ENCODE measurements around the gene MT1M.
A peak's percentile ranks its signal among the peaks of the same experiment; 100 is the strongest.
"Not testable (repeated sequence)": the region's sequence is repeated elsewhere in the genome, so short reads cannot be mapped to it uniquely, and the experiment has no call there.

MT1M gene

DNA sequence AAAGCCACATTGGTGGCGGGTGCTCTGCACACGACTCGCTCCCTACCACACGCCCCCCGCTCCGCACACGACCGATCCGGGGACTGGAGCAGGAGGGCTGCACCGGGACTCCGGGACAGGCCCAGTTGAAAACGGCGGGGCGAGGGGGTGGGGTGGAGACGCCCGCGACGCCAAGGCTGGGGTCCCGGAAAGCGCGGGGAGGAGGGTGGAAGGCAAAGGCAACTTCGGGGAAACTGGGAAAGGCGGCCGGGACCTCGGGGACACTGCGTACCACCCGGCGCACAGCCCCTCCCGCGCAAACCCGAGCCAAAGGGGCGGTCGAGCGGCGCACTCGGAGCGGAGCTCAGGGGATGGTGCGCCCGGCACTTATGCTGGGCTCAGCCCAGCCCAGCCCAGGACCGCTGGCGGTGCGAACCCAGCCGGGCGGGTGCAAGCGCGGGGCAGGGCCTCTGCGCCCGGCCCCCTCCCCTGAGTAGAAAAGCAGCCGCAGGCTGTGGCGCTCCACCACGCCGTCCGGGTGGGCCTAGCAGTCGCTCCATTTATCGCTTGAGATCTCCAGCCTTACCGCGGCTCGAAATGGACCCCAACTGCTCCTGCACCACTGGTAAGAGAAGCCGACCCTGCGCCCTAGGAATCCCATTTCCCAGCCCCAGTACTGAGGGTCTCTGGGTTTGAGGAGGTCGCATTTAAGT, at the start of gene MT1M:
MT1M (plus strand) TSS at position 504 of the 692 bp plus-strand sequence; CDS start at position 577, 73 bp downstream.
- TF ChIP-seq, protein P1, sequence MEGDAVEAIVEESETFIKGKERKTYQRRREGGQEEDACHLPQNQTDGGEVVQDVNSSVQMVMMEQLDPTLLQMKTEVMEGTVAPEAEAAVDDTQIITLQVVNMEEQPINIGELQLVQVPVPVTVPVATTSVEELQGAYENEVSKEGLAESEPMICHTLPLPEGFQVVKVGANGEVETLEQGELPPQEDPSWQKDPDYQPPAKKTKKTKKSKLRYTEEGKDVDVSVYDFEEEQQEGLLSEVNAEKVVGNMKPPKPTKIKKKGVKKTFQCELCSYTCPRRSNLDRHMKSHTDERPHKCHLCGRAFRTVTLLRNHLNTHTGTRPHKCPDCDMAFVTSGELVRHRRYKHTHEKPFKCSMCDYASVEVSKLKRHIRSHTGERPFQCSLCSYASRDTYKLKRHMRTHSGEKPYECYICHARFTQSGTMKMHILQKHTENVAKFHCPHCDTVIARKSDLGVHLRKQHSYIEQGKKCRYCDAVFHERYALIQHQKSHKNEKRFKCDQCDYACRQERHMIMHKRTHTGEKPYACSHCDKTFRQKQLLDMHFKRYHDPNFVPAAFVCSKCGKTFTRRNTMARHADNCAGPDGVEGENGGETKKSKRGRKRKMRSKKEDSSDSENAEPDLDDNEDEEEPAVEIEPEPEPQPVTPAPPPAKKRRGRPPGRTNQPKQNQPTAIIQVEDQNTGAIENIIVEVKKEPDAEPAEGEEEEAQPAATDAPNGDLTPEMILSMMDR (conservative IDR thresholded peaks at IDR 0.05; ENCODE audit: low read depth): no peak
- ChIA-PET POLR2A (ENCODE audit: low non-redundant PET) (no interaction called here), CTCF (no interaction called here)
- peak within 1 kb of the TSS; percentile 24 for H3K27ac ChIP-seq
- DNase-seq (ENCODE audit: low spot score): no peak

DNA sequence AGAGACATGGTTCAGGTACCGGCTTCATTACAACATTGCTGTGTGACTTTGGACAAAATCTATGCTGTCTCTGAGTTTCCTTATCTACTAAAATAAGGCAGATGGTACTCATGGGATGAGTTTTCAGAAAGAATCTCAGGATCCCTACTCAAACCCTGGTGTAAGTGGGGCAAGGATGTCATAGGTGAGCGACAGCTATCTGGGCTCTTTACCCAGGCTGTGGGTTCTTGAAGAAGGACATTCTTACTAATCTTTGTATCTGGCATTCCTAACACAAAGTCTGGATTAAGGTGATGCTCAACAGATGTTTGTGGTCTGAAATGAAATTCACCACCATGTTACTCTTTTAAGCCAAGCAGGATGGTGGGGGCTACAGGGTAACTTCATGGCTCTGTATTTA, 49.5 kb upstream of the MT1M start:
- CTCF ChIA-PET; POLR2A ChIA-PET (ENCODE audit: low non-redundant PET); DNase-seq (ENCODE audit: low spot score); H3K27ac ChIP-seq: not testable (repeated sequence)

DNA sequence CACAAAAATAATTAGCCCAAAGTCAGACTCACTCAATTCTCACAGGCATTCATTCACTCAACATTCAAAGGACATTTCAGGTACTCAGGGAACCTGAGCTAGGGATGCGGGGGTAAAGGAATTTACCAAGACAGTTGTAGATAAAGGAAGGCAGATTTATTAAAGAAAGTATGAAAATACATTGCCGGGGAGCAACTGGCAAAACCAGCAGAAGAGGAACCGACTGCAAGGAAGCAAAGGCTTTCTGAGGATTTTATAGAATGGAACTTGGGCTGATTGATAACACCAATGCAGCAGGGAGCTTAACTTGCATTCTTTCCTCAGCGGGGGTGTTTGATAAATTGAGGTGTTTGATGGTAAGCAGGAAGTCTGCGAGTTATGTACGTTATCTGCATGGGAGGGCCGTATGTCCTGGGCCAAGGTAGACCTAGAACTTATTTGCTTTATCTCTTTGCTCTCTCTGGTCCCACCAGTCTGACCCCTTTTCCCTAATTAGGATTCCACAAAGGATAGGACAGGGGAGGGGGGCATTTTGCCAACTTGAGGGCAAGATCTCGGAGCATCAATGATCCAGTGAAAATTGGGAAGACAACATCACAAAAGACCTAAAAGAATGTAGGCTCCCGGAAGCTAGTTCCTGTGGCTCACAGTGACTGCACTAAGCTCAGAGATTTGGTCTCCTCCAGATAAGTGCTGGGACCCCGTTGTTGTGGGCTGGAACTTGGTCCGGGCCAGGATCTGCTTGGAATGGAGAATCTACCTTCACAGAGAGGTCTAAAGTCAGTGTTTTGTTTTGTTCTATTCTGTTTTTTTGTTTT, 48.9 kb upstream of the MT1M start:
- H3K27ac ChIP-seq: no peak overlapping the region
- ChIA-PET POLR2A (ENCODE audit: low non-redundant PET) (no interaction called here), CTCF (no interaction called here)
- no peak for DNase-seq (ENCODE audit: low spot score)
- TF ChIP-seq, protein P1 (conservative IDR thresholded peaks at IDR 0.05; ENCODE audit: low read depth): no peak

DNA sequence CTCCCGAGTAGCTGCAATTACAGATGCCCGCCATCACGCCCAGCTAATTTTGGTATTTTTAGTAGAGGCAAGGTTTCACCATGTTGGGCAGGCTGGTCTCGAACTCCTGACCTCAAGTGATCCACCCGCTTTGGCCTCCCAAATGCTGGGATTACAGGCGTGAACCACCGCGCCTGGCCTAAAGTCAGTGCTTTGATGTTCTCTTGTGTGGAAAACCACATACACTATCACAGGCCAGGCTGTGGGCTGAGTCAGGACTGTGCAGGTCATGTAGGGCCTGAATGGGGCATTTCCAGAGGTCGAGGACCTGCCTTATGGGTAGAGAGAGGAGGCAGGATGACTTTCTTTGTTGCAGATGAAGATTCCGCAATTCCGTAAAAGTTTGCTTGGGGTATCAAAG, 48.2 kb upstream of the MT1M start:
- DNase-seq (ENCODE audit: low spot score): no peak
- TF ChIP-seq, protein P1 (conservative IDR thresholded peaks at IDR 0.05; ENCODE audit: low read depth): no peak
- no peak overlapping the region for H3K27ac ChIP-seq
- POLR2A ChIA-PET (ENCODE audit: low non-redundant PET): no interaction called here
- CTCF ChIA-PET: interaction anchor here (0.5 to 1.4 kb wide), 2 partner anchors 16 to 20 kb away, joined by 3 to 6 read pairs; no protein-coding TSS in a partner anchor

GRCh38 chr16:56588781-56589140, 43.7 kb upstream of the MT1M start:
- TF ChIP-seq, protein P1 (conservative IDR thresholded peaks at IDR 0.05; ENCODE audit: low read depth): no peak
- ChIA-PET POLR2A (ENCODE audit: low non-redundant PET) (no interaction called here), CTCF (no interaction called here)
- DNase-seq (ENCODE audit: low spot score): no peak
- no peak overlapping the region for H3K27ac ChIP-seq

DNA sequence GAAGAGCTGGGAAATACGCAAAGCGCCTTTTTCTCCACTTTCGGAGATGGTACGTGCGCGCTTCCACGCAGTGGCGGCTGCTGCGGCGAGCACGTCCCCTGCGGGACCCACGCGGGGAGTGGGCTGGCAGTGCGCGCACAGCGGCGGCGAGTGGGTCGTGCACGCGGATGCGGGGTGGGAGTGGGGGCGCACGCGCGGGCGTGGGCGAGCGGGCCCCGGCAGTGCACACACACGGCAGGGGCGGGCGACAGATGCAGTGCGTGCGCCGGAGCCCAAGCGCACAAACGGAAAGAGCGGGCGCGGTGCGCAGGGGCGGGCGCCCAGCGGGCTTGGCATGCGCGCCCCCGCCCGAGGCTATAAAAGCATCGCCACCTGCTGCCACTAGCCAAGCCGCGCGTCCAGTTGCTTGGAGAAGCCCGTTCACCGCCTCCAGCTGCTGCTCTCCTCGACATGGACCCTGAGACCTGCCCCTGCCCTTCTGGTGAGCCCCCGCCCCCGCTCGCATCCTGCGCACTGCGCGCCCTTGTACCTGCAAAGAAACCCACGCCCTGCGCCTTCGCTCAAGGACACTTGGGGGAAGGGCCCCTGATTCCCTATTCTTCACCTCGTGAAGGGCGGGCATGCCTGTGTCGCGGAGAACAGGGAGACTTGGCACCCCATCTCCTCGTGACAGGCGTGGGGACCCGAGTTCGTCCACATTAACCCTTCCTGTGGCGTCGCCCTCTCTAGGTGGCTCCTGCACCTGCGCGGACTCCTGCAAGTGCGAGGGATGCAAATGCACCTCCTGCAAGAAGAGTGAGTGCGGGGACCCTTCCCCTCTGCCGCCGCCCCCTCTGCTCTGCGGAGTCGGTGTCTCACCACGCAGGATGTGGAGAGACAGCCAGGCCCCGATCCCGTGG, 43.1 kb upstream of the MT1M start, which contains the start of gene MT3:
MT3 (plus strand) TSS at position 388 of the 899 bp plus-strand sequence; CDS start at position 451, 63 bp downstream.
- no peak for DNase-seq (ENCODE audit: low spot score)

More for the DNA sequence above, 43.1 kb upstream of the MT1M start, which contains the start of gene MT3:
- ChIA-PET POLR2A (ENCODE audit: low non-redundant PET) (no interaction called here), CTCF (interaction anchor here (1.2 kb wide), 1 partner anchor 11 kb away, joined by 3 read pairs; no protein-coding TSS in a partner anchor)
- TF ChIP-seq, protein P1 (conservative IDR thresholded peaks at IDR 0.05; ENCODE audit: low read depth): peak; percentile 11; the same call in 1 of the 2 replicates
- H3K27ac ChIP-seq: no peak within 1 kb of the TSS
